NK-92 (cell line): ENCODE results near the gene CRADD.

Source experiments
- DNase-seq: peaks from one replicate; lab custom pipeline; 2025; ENCODE audit not compliant: unreplicated experiment; lab: John Stamatoyannopoulos, UW

The CRADD gene

DNA sequence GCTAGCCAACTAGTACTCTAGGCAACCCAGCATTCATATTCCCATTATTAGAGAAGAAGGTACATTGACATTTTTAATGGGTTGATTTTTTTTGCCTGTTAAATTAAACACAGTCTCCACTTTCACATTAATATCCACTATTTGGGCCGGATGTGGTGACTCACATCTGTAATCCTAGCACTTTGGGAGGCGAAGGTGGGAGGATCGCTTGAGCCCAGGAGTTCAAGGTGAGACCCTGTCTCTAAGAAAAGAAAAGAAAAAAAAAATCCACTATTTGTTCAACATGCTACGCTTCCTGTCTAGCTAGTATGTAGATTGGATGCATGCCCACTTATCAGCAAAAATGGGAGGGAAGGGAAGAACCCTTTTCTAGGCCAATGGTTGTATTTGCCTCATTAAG is 7.1 kb upstream of the CRADD start:
- no peak for DNase-seq

DNA sequence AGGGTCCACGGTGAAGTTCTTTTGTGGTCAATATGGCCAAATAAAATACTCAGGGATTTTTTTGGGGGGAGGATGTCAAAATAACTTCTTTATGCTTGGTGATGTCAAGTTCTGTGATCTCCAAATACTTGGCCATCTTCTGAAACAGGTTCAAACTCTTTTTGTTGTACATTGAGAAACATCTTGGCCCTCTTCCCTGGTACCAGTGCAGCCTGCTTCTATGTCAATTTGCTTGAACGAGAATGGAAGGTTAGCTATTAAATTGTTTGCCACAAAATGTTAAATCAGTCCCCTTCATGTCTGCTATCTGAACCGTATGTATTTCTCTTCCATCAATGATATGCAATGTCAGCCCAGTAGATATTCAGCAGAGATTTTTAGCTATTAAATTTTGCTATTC is 6.1 kb upstream of the CRADD start:
- no peak for DNase-seq

DNA sequence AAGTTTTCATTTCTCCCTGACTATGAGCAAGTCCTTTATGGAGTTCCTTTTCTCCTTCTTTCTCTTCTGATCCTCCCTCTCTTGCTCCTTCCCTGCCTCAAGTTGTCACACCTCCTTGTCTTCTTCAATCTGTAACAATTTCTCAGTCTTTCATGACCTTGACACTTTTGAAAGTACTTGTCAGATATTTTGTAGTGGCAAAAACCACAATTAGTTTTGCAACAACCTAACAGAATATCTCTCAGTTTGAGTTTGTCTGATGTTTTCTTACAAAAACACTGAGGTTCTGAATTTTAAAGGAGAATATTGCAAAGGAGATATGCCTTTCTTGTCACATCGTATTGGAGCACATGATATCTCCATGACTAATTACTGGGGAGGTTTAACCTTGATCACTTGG is 4.1 kb upstream of the CRADD start:
- no peak for DNase-seq

DNA sequence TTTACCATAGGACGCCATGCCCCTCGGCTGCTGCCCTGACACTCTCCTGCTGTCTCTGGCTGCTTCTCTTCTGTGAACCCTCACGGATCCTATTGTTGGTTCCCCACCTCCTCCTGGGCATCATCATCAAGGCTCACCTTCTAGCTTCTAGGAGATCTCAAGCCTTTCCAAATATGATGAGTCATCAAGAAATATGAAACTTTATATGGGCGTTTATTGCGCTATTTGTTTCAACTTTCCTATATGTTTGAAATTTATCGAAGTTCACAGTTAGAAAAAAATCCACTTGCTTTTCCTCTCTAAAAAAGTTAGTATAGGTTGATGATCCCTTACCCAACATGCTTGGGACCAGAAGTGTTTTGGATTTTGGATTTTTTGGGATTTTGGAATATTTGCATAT is 2.8 kb upstream of the CRADD start:
- DNase-seq = no peak

DNA sequence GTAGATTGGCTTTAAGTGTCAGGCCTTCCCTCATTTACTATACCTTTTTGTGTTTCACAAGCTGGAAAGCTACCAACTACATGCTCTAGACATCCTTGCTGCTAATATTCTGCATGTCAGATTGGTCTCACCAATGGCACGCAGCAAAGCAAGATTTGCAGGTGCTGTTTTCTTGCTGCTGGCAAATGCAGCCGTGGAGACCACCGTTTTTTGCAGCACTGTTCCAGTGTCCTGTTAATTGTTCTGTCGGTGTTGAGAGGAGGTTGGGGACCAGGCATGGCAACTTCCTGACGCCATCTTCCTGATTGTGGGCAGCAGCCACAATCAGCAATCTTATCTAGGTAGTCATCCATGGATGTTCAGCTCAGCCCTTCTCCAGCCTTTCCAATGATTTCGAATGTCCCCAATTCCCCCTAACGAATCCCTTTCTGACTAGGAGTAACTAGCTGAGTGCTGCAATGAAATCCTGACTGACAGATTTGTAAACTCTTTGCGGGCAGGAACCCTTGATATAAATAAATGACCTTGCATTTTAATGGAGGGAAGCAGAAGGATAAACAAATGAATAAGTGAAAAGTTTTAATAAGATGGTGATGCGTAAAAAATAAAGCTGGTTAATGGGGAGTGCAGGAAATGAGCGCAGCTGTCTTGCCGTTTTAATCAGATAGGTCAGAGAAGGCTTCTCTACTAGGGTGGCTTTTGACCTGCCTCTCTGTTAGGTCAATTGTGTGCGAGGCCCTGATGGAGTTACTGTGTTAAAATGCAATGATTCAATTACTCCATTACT is 574 bp upstream of the CRADD start:
- DNase-seq = no peak

DNA sequence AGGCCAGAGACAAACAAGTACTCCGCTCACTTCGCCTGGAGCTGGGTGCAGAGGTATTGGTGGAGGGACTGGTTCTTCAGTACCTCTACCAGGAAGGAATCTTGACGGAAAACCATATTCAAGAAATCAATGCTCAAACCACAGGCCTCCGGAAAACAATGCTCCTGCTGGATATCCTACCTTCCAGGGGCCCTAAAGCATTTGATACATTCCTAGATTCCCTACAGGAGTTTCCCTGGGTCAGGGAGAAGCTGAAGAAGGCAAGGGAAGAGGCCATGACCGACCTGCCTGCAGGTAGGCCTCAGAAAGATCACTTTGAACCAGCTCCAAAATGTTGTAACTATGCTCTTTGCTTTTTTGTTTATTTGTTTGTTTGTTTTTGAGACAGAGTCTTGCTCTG is 1.6 kb downstream of the CRADD start:
- DNase-seq = no peak

DNA sequence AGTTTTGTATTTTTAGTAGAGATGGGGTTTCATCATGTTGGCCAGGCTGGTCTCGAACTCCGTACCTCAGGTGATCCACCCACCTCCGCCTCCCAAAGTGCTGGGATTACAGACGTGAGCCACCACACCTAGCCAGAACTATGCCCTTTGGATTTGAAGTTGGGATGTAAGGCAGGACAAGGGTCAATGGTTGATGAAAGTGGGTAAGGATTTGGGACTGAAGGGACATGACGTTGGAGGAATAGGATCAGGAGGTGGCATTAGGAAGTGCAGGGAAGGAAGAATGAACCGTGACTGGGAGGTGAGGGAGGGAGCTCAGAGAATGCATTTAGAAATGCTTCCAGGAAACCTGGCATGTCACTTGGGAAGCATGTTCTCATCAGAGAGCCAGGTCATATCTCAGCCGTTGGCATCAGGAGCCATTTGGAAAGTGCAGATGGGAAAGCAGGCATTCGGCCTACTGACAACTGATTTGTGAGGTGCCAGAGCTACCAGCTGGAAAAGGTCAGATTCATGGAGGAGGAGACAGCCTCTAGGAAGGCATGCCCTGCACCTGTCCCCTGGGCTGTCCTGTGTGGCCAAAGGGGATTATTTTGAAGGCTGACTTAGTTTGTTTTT is 2.2 kb downstream of the CRADD start:
- no peak for DNase-seq

DNA sequence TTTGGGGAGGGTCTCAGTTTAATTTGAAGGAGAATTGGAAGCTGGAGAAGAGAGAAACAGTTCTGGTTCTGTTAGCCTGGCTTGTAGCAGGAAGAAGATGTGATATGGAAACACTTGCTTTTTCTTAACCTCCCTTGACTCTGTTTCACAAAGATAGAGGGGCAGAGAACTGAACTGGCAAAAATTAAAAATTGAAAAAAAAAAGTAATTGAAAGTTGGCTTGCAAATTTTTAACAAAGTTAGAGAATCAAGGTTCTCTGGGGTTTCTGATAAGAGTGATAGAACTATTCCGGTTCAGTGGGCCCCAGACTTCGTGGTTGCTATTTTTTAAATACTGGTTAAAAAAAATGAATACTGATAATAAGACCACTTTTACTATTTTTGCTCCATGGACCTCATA is 2.8 kb downstream of the CRADD start:
- DNase-seq = no peak

DNA sequence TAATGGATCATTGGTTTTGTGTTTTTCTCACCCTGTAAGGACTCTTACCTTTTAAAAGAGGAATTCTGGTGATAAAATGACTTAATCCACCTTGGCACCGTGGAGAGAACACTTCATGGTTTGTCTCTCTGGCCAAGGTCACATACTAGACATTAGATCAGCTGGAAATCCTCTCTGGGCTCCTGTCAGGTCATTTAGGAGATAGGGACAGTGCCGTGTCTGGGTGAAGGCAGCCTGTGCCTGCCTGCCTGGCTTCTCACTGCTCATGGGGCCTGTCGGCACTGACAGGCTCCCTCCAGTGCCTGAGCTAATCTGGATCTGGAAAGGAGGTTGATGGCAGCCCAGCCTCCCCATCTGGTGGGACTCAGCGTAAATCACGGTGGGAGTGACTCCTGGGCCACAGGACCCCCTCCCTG is 5.7 kb downstream of the CRADD start:
- no peak for DNase-seq

DNA sequence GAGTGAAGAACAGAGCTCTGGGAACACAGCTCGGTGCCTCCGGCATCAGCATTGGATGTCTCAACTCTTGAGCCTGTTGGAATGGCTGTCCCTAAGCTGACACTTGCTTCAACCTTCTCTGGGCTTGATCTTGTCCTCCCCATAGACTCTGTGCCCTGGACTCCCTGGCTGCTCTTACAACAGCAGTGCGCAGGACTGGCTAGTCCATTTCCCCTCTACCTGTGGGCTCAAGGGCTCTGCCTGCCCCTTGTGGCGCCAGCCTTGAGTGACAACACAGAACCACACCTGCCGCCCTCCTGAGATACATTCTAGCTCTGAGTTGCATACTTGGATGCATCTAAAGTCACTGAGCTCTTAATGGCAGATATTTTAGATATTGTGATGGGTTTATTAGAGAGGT is 6.2 kb downstream of the CRADD start:
- no peak for DNase-seq

DNA sequence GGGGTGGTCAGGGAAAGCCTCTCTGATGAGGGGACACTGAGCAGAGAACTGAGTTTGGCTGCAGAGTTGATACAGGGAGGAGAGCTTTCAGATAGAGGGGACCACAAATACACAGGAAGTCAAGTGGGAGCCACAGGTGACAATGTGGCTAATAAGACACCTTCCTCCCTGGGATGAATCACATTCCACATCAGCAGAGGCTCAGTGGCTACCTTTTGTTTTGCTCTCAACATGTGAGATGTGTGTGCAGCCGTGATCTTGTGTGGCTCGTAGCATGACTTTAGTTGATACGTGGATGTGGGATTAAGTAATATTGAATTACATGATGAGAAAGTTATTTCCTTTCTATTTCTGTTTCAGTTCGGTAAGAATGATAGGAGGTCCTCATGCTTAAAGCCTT is 7.5 kb downstream of the CRADD start:
- no peak for DNase-seq

DNA sequence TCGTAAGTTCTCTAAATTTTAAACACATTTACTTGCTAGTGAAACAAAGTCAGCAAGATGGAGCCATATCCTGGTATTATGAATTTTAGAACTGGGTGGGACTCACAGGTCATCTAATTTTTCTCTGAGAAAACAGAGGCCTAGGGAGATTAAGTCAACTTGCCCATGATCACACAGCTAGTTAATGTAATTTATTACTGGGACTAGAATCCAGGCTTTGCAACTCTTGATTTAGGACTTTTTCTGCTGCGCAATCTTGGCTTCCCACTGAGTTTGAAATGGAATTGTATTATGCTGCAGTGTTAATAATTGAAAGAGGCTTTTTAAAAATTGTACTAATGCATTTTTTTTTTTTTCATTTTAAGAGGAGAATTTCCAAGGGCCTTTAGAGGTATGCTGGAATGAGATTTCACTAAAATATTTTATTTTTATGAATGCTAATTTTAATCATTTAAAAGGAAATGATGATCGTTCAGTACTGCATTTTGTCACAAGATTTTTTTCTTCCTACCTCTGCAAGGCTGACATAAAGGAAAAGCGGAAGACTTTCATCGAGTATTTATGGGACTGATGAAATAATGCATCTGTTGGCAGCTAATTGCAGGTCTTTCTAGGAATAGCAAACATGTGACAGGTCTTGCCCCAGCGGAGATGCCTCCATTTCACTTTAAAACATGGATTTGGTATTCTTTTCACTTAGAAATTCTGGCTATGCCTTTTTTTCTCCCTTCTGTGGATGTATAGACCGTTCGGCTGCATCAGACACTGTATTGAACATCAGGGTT is 9.6 kb downstream of the CRADD start:
- DNase-seq = no peak

DNA sequence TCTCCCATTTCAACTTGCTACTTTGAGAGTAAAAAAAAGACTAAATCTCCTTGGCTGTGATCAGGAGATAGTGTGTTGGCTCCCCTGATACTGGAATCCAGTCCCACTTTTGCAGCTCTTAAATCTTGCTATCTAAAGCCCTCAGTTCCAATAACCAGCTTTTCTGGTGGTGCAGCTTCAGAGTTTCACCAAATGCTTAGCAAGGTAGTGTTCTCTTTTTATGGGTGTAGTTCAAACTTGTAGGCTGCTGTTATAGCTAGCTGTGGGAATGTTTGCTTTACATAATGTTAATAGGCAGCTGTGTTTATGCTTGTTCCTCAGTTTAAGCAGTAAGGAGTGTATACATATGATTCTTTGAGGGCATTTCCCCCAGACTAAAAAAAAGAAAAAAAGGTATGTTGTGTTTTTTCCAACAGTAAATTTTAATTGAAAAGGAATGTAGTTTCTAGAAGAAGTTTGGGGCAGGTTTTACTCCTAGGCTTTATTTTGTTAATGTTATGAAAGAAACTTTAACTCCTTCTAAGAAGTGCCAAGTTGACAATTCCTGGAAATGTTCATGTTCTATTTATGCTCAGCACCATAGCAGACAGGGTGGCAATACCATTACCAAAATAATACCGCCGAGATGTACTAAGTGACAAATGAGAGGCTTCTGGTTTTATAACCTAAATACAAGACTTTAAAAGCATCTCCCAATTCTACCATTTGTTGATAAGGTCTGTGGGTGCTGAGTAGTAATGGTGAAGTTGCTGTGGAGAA is 12.1 kb downstream of the CRADD start:
- DNase-seq = no peak

DNA sequence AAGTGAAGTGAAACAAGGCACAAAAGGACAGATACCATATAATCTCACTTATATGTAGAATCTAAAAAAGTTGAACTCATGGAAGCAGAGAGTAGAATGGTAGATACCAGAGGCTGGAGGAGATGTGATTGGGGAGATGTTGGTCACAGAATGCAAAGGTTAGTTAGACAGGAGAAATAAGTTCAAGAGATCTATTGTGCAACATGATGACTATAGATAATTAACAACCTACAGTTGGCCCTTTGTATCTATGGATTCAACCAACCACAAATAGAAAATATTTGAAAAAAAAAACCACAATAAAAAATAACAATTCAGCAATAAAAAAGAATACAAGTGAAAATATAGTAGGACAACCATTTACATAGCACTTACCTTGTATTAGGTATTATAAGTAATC is 19.3 kb downstream of the CRADD start:
- DNase-seq = no peak

DNA sequence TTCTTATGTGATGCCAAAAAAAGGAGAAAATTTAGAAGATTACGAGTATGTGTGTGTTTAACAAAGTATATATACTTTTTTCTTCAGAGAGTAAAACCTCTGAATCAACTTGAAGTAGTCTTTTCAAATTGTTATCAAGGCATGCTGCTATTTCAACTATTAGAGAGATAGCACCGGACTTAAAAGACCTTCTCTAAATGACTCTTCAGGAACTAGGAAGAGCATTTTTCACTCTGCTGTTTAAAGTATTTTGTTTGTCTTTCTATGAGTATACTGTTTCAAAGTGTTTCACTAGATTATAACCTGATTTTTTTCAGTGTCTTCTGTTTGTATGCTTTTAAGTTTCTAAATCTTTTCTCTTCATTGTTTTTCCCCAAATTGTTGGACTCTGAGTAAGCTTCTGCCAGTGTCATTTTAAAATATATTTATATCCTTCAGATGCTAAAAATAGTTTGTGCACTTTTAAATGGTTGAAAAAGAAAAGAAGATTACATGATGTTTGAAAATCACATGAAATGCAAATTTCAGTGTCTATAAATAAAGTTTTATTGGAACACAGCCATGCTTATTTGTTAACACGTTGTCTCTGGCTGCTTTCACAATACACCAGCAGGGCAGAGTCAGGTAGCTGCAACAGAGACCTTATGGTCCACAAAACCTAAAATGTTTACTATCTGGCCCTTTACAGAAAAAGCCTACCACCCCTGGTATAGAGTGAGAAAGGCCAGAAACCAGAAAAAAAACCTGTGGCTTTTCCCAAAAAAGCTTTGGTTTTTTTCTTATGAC is 21.3 kb downstream of the CRADD start:
- no peak for DNase-seq

DNA sequence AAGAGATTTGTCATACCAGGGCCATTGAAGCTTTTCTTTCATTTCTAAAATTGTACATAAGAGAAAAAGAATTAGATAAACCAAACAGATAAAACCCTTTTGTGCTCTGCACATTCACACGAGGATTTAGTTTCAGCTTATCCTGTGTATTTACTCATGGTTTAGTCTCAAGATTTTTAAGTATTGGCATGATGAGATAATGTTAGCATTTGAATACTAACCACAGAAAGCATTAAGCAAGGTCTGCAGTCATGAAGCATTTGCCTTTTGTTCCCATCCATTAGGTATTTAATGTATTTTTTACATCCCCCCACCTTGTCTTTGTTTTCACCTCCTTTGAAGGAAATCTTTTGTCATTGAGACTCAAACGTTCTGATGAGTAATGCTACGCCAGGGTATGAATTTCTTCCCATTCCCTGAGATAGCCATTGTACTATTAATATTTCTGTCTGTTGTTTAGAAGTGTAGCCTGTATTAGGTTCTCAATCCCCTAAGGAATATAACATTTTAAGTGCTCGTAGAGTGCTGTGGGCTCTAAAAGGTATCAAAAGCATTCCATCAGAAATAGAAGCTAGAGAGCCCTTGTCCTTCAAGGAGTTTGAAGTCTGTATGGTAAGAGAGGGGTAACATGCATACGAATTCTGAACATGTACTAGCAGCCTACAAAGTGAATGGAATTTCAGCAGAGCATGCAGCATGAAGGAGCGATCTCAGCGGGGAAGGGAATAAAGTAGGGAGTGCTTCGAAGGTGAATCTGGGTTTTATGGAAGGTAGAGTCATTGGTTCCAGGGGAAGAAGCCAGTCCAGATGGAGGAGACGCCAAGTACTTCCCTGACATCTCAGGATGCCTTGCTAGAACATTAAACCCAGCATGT is 22.3 kb downstream of the CRADD start:
- no peak for DNase-seq

DNA sequence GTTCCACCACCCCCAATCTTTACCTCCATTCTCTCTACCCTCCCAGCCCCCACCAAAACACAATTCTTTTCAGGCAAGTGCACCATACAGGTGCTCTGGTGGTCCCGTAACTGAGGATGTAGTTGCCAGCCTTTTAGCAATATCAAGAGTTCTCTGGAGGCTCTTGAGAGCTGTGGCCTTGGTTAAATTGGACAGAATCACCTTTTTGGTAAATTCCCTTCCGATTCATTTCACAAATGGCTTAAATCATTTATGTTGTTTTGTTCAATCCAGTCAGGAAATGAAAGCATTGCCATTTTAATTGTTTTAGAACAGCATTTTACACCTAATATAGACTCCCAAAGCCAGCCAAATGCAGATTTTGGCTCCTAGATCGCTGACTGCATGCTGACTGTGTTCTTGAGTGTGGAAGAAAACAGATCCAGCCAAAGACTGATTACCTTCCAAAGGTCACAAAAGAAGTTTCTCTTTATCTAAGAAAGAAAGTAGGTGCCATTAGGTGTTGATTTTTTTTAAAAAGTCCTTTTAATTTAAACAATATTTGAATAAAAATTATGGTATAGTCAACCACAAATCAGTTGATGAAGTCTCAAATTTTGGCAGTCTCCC is 25.6 kb downstream of the CRADD start:
- DNase-seq = no peak

DNA sequence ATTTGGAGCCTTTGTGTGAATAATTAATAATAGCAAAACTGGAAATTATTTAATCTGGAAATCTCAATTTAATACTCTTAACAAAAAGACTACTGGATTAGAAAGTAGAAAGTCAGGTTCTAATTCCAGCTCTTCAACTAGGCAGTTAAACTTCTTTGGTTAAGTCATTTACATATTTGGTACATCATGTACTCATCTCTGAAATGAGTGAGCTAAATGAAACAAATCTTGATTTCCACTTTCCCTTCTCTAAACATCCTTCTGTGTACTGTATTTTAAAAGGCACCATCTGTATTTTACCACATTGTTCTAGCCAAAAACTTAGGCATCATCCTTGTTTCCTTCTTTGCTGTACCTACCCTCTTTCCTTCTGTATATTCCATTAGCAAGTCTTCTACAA is 26.9 kb downstream of the CRADD start:
- DNase-seq = no peak

DNA sequence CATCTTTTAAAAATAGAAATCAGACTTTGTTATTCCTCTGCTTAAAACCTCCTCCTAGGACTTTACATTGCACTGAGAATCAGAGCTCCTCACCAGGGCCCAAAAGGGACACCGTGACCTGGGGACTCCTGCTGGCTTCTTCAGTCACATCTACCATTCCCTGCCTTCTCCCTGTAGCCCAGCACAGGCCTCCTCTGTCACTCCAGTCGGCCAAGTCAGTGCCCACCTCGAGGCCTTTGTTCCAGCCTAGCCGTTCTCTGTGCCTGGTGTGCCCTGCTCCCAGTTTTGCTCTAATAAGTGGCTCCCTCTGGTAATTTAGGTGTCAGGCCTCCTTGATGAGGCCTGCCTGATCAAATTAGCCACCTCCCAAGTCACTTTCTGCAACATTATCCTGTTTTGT is 27.4 kb downstream of the CRADD start:
- no peak for DNase-seq
